ENCODE measurements around the gene DCUN1D2.

DNA sequence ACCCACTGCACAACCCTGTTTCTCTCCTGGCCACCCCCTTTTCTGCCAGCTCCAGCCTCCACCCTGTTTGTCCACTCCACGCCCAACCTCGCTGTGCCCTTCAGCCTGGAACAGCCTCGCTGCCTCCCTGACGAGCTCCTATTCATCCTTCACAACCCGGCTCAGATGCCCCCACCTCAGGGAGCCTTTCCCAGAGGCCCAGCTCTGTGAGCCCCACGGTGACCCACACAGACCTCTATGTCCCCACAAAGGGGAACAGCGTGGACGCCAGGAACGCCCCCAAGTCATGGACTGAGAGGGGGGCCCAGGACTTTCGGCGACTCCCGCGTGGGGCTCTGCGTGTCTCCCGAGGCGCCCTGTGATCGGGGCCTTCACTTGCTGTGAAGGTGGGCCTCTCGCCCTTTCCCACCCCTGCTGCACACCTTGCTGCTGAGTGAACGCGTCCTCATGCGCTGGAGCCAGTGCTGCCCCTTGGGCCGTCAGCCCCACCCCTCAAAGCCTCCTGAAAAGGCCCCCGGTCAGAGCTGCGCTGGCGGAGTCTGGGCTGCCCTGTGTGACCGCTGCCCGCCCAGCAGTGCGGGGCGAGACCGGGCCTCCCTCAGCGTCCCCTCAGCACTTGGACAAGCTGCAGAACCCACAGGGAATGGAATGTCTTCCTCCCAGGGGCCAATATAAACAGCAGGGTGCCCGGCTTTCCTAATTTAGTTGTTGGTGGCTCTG, 77.2 kb downstream of the DCUN1D2 start:
- TF ChIP-seq, protein P1, sequence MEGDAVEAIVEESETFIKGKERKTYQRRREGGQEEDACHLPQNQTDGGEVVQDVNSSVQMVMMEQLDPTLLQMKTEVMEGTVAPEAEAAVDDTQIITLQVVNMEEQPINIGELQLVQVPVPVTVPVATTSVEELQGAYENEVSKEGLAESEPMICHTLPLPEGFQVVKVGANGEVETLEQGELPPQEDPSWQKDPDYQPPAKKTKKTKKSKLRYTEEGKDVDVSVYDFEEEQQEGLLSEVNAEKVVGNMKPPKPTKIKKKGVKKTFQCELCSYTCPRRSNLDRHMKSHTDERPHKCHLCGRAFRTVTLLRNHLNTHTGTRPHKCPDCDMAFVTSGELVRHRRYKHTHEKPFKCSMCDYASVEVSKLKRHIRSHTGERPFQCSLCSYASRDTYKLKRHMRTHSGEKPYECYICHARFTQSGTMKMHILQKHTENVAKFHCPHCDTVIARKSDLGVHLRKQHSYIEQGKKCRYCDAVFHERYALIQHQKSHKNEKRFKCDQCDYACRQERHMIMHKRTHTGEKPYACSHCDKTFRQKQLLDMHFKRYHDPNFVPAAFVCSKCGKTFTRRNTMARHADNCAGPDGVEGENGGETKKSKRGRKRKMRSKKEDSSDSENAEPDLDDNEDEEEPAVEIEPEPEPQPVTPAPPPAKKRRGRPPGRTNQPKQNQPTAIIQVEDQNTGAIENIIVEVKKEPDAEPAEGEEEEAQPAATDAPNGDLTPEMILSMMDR (conservative IDR thresholded peaks at IDR 0.05; ENCODE audit: low read depth, low read length), result no peak
- no peak for TF ChIP-seq EZH2 (IDR thresholded peaks at IDR 0.05; ENCODE audit: borderline replicate concordance, low read depth, low read length, poor library complexity, severe bottlenecking)
